GM23338 (cell line): ENCODE results near the gene CLPTM1L. TPM values are rescaled to one million over a fixed set of nuclear protein-coding genes. Genes with fewer than 3 reads are reported as not detected.

Source experiments
- ATAC-seq: fragments of 200-7000 bp; cut with Tn5 transposase; 3 replicates; pipeline ENCODE4 v1.9.1; 2020
- DNase-seq: peaks from one replicate; pipeline ENCODE4 v3.0.0-alpha.2; 2015; ENCODE audit warnings: low spot score
- H2AFZ ChIP-seq: fragments of 200-600 bp; sonication (generic); 2 replicates; pipeline ENCODE4 v1.8.0; 2016; ENCODE audit warnings: antibody characterized with exemption, mild to moderate bottlenecking, moderate library complexity
- H3F3A ChIP-seq: fragments of 200-600 bp; sonication (generic); replicated peaks from 2 replicates; pipeline ENCODE4 v1.8.0; 2017; ENCODE audit warnings: antibody characterized with exemption, mixed run types, low read depth
- H3K27ac ChIP-seq: fragments of 200-600 bp; sonication (generic); 2 replicates; pipeline ENCODE4 v1.6.1; 2016; ENCODE audit warnings: low read depth
- H3K27me3 ChIP-seq: fragments of 200-600 bp; sonication (generic); 2 replicates; pipeline ENCODE4 v1.8.0; 2016; ENCODE audit warnings: mild to moderate bottlenecking, mixed run types, moderate library complexity; ENCODE audit not compliant: insufficient read depth
- H3K36me3 ChIP-seq: fragments of 200-600 bp; sonication (generic); 2 replicates; pipeline ENCODE4 v1.8.0; 2016; ENCODE audit warnings: mild to moderate bottlenecking; ENCODE audit not compliant: insufficient read depth
- H3K4me1 ChIP-seq: fragments of 200-600 bp; sonication (generic); 2 replicates; pipeline ENCODE4 v1.8.0; 2016; ENCODE audit warnings: mild to moderate bottlenecking, moderate library complexity; ENCODE audit not compliant: insufficient read depth
- H3K4me2 ChIP-seq: fragments of 200-600 bp; sonication (generic); 2 replicates; pipeline ENCODE4 v1.7.1; 2017; ENCODE audit warnings: mixed run types
- H3K4me3 ChIP-seq: fragments of 200-600 bp; sonication (generic); 2 replicates; pipeline ENCODE4 v1.6.1; 2016; ENCODE audit warnings: mixed run types
- H3K79me2 ChIP-seq: fragments of 200-600 bp; sonication (generic); replicated peaks from 2 replicates; pipeline ENCODE4 v1.8.0; 2017; ENCODE audit warnings: mild to moderate bottlenecking; ENCODE audit not compliant: insufficient read depth
- H3K9me2 ChIP-seq: fragments of 200-600 bp; sonication (generic); 2 replicates; pipeline ENCODE4 v1.8.0; 2017; ENCODE audit not compliant: insufficient read depth
- H4K20me1 ChIP-seq: fragments of 200-600 bp; sonication (generic); replicated peaks from 2 replicates; pipeline ENCODE4 v1.8.0; 2017; ENCODE audit warnings: mild to moderate bottlenecking; ENCODE audit not compliant: insufficient read depth
- H3K27ac Mint-ChIP-seq: 2 replicates; pipeline ENCODE4 v1.8.0; 2020; ENCODE audit warnings: inconsistent platforms, mild to moderate bottlenecking, moderate library complexity, mixed read lengths
- H3K27me3 Mint-ChIP-seq: 3 replicates; pipeline ENCODE4 v1.8.0; 2022; ENCODE audit warnings: low read depth, mild to moderate bottlenecking, moderate library complexity, mixed read lengths, inconsistent platforms; ENCODE audit not compliant: insufficient read depth, poor library complexity
- H3K36me3 Mint-ChIP-seq: 3 replicates; pipeline ENCODE4 v1.8.0; 2021; ENCODE audit warnings: low read depth, mild to moderate bottlenecking, inconsistent platforms, moderate library complexity, mixed read lengths
- H3K4me1 Mint-ChIP-seq: 3 replicates; pipeline ENCODE4 v1.8.0; 2020; ENCODE audit warnings: mild to moderate bottlenecking, inconsistent platforms, mixed read lengths
- H3K4me3 Mint-ChIP-seq: 3 replicates; pipeline ENCODE4 v1.8.0; 2021; ENCODE audit warnings: moderate library complexity, mild to moderate bottlenecking, inconsistent platforms, mixed read lengths
- H3K9me3 Mint-ChIP-seq: 3 replicates; pipeline ENCODE4 v1.8.0; 2020; ENCODE audit warnings: moderate library complexity, mild to moderate bottlenecking, inconsistent platforms, mixed read lengths
- CREB1 ChIP-seq: fragments of 250-450 bp; sonication (Bioruptor Pico); IDR thresholded peaks from 2 replicates; pipeline ENCODE4 v1.5.0; 2020; ENCODE audit warnings: low read depth, mild to moderate bottlenecking, moderate library complexity
- CTCF ChIP-seq, 2 experiments: fragments of 200-600 bp in 1 of 2; sonication (generic) in 1 of 2; conservative IDR thresholded peaks; 2 replicates each; pipeline versions ENCODE4 v1.5.1 to v1.6.1; 2016 to 2017; ENCODE audit warnings: antibody characterized with exemption in 2 of 2, low read depth in 2 of 2, mild to moderate bottlenecking in 2 of 2, moderate library complexity in 1 of 2
- ETS1 ChIP-seq: IDR thresholded peaks from 2 replicates; pipeline ENCODE4 v1.6.1; 2016; ENCODE audit warnings: antibody characterized with exemption
- EZH2 ChIP-seq: fragments of 200-600 bp; sonication (generic); IDR thresholded peaks from one replicate; pipeline ENCODE4 v1.8.0; 2017; ENCODE audit warnings: antibody characterized with exemption, mild to moderate bottlenecking, low read depth; ENCODE audit not compliant: unreplicated experiment
- EZH2phosphoT487 ChIP-seq: fragments of 200-600 bp; sonication (generic); IDR thresholded peaks from one replicate; pipeline ENCODE4 v1.8.1; 2018; ENCODE audit warnings: antibody characterized with exemption; ENCODE audit not compliant: unreplicated experiment
- JUNB ChIP-seq: IDR thresholded peaks from one replicate; pipeline ENCODE4 v1.6.1; 2016; ENCODE audit warnings: antibody characterized with exemption; ENCODE audit not compliant: unreplicated experiment
- NANOG ChIP-seq: IDR thresholded peaks from 2 replicates; pipeline ENCODE4 v1.6.1; 2016; ENCODE audit warnings: antibody characterized with exemption, borderline replicate concordance
- POLR2AphosphoS5 ChIP-seq: IDR thresholded peaks from 2 replicates; pipeline ENCODE4 v1.6.1; 2016; ENCODE audit warnings: antibody characterized with exemption, low read depth
- REST ChIP-seq: IDR thresholded peaks from one replicate; pipeline ENCODE4 v1.6.1; 2018; ENCODE audit warnings: antibody characterized with exemption; ENCODE audit not compliant: unreplicated experiment
- STAT1 ChIP-seq: IDR thresholded peaks from one replicate; pipeline ENCODE4 v1.6.1; 2016; ENCODE audit warnings: antibody characterized with exemption; ENCODE audit not compliant: unreplicated experiment
- ZNF114 ChIP-seq: fragments of 250-450 bp; sonication (Bioruptor Pico); IDR thresholded peaks from 2 replicates; pipeline ENCODE4 v1.5.0; 2020; ENCODE audit warnings: mild to moderate bottlenecking, moderate library complexity
- ZNF331 ChIP-seq: fragments of 250-450 bp; sonication (Bioruptor Pico); IDR thresholded peaks from 2 replicates; pipeline ENCODE4 v1.5.0; 2020; ENCODE audit warnings: low read depth, mild to moderate bottlenecking, moderate library complexity
- ZNF462 ChIP-seq: fragments of 250-450 bp; sonication (Bioruptor Pico); IDR thresholded peaks from 2 replicates; pipeline ENCODE4 v1.5.0; 2020; ENCODE audit warnings: mild to moderate bottlenecking, moderate library complexity
- polyA plus RNA-seq: library from polyadenylated mRNA; unstranded; fragments of >200 nt; fragmentation: Nextera tagmentation; extraction: Ambion mirVana; gene quantifications from 2 replicates; pipeline ENCODE4 v1.2.1, GENCODE V29; 2016
- total RNA-seq: library from RNA; depleted of rRNA; stranded (reverse); fragments of >200 nt; shearing (Covaris generic); gene quantifications from 2 replicates; pipeline ENCODE4 v1.2.3, GENCODE V29; 2014

CLPTM1L gene
- total and polyA plus RNA-seq, 2 experiments from 2014 or later, result 39.9 to 110 TPM

- Histone ChIP-seq H3K4me2 (no peak overlapping the region), H2AFZ (no peak overlapping the region), H4K20me1 (no peaks in the 10 kb centered on the region), H3K79me2 (no peaks in the 10 kb centered on the region), H3K4me3 (no peak overlapping the region), H3K4me1 (no peaks in the 10 kb centered on the region), H3K27me3 (no peaks in the 10 kb centered on the region), H3F3A (no peaks in the 10 kb centered on the region), H3K27ac (no peak overlapping the region), H3K36me3 (no peaks in the 10 kb centered on the region), H3K9me2 (no peaks in the 10 kb centered on the region)
- H3K27me3 Mint-ChIP-seq, result peaks cover 8% of the 10 kb centered on the region
- H3K27ac Mint-ChIP-seq, result no peak overlapping the region
- TF ChIP-seq ZNF331 (CRISPR knock-in tag) (no peak), ZNF114 (CRISPR knock-in tag) (no peak), NANOG (no peak), ETS1 (no peak), STAT1 (no peak), EZH2phosphoT487 (no peak), CREB1 (CRISPR knock-in tag) (no peak), POLR2AphosphoS5 (no peak), ZNF462 (CRISPR knock-in tag) (no peak), JUNB (no peak), REST (no peak), CTCF (conservative IDR thresholded peaks at IDR 0.05; ENCODE audit: low read depth in 2 of 2) (no peak), EZH2 (no peak)
- DNase-seq, result no peak
- peaks cover 4% of the 10 kb centered on the region; the same call in 2 of the 3 replicates for H3K4me1 Mint-ChIP-seq
- no peaks in the 10 kb centered on the region for H3K36me3 Mint-ChIP-seq
- no peak overlapping the region for H3K4me3 Mint-ChIP-seq
- ATAC-seq, result no peak
- H3K9me3 Mint-ChIP-seq, result peaks cover 6% of the 10 kb centered on the region; the same call in 1 of the 3 replicates
These were observed 29.3 kb upstream of the CLPTM1L start for GRCh38 chr5:1374030-1374678.
